Motor neuron (in vitro differentiated cells): ENCODE measurements around the gene SLC17A6. TPM values are rescaled to one million over a fixed set of nuclear protein-coding genes. Genes with fewer than 3 reads are reported as not detected.
A peak's percentile ranks its signal among the peaks of the same experiment; 100 is the strongest.

Experiments used
- ATAC-seq, 8 experiments: fragments of 200-7000 bp; cut with Tn5 transposase; replicated peaks in 6 of 8; 2 replicates each; pipeline ENCODE4 v1.8.0; 2021; ENCODE audit warnings: mild to moderate bottlenecking in 8 of 8, moderate library complexity in 8 of 8
- H3K27ac ChIP-seq, 2 donors: fragments of 250-450 bp; sonication (Bioruptor Pico); 2 replicates each; pipeline ENCODE4 v1.9.0; 2021; ENCODE audit warnings: antibody characterized with exemption in 2 of 2, mild to moderate bottlenecking in 2 of 2, moderate library complexity in 1 of 2
- H3K4me1 ChIP-seq, 2 donors: fragments of 250-450 bp; sonication (Bioruptor Pico); replicated peaks in 1 of 2; 2 replicates each; pipeline ENCODE4 v1.6.1; 2021; ENCODE audit warnings: antibody characterized with exemption in 2 of 2, mild to moderate bottlenecking in 2 of 2, moderate library complexity in 1 of 2
- H3K4me3 ChIP-seq, 5 donors: fragments of 250-450 bp; sonication (Bioruptor Pico); 2 replicates each; pipeline ENCODE4 v1.9.0; 2021; ENCODE audit warnings: antibody characterized with exemption in 5 of 5, mild to moderate bottlenecking in 5 of 5, moderate library complexity in 4 of 5
- WGBS, 10 experiments: fragments of 450-650 bp; shearing (Covaris generic); methylation state at CpG; one replicate each; pipeline ENCODE4 v1.0.0; 2022; 5-methylcytosine and 5-hydroxymethylcytosine counted together
- in situ Hi-C, 9 experiments: fragments of 400-800 bp; cut with MboI; loops; one replicate each; pipeline ENCODE4 v1.15.0; 2021; ENCODE audit warnings: low sequenced_read_pairs in 9 of 9, low pct_unique_long_range_greater_than_20kb in 2 of 9; ENCODE audit not compliant: unreplicated experiment in 9 of 9
- total RNA-seq, 8 experiments: library from RNA; unstranded; fragments of 300-600 nt; gene quantifications; 2 replicates each; pipeline versions ENCODE4 v1.2.3 to v1.2.4, GENCODE V29; 2022

Gene SLC17A6
- total RNA-seq, 8 experiments from 2014 or later: 0.21 to 2.0 (median 1.3) TPM; not detected in 3

GRCh38 chr11:22343032-22343324 lies 4.8 kb downstream of the SLC17A6 start:
- Histone ChIP-seq H3K4me1 (peaks cover 0 to 13% of the 10 kb centered on the region in 2 donors), H3K27ac (no peak overlapping the region), H3K4me3 (no peak overlapping the region)
- 0 to 20% (median 0%) methylated on average over 1 to 5 of the region's 6 CpGs; no CpG with 5 or more reads in 5 of the 10 experiments for WGBS, 10 experiments
- no peak for ATAC-seq
- in situ Hi-C loops: loop anchor here in 8 of 9 experiments (25.0 kb wide), 2 partner anchors 194 to 444 kb away; no protein-coding TSS in a partner anchor

GRCh38 chr11:22343371-22344032 lies 5.3 kb downstream of the SLC17A6 start:
- Histone ChIP-seq H3K27ac (no peak overlapping the region), H3K4me3 (no peak overlapping the region), H3K4me1 (peaks cover 0 to 18% of the 10 kb centered on the region in 2 donors)
- peak in 4 of 8 experiments; percentile 25 to 69 (median 62) for ATAC-seq
- in situ Hi-C loops: loop anchor here in 8 of 9 experiments (25.0 kb wide), 2 partner anchors 194 to 444 kb away; no protein-coding TSS in a partner anchor
- WGBS, 10 experiments: 0 to 21% (median 2%) methylated on average over 1 to 13 of the region's 34 CpGs; no CpG with 5 or more reads in 5 of the 10 experiments

GRCh38 chr11:22344081-22344480 lies 5.9 kb downstream of the SLC17A6 start:
- Histone ChIP-seq H3K4me1 (peaks cover under 1 to 24% of the 10 kb centered on the region in 2 donors), H3K4me3 (no peak overlapping the region), H3K27ac (no peak overlapping the region)
- WGBS, 10 experiments: 0 to 43% (median 36%) methylated on average over 1 to 3 of the region's 3 CpGs; no CpG with 5 or more reads in 3 of the 10 experiments
- in situ Hi-C loops: loop anchor here in 8 of 9 experiments (25.0 kb wide), 2 partner anchors 193 to 443 kb away; no protein-coding TSS in a partner anchor
- no peak for ATAC-seq

GRCh38 chr11:22346282-22346681 lies 8.1 kb downstream of the SLC17A6 start:
- Histone ChIP-seq H3K4me1 (peaks cover 9 to 38% of the 10 kb centered on the region in 2 donors), H3K4me3 (no peak overlapping the region), H3K27ac (no peak overlapping the region)
- no peak for ATAC-seq
- in situ Hi-C loops: loop anchor here in 8 of 9 experiments (25.0 kb wide), 2 partner anchors 191 to 441 kb away; no protein-coding TSS in a partner anchor

GRCh38 chr11:22347857-22348487 lies 9.8 kb downstream of the SLC17A6 start:
- no peak overlapping the region for H3K4me3 ChIP-seq
- ATAC-seq: no peak
- in situ Hi-C loops: loop anchor here in 8 of 9 experiments (25.0 kb wide), 2 partner anchors 189 to 439 kb away; no protein-coding TSS in a partner anchor
- peaks cover 9 to 51% of the 10 kb centered on the region in 2 donors for H3K4me1 ChIP-seq
- no peak overlapping the region for H3K27ac ChIP-seq
- 0 to 100% (median 90%) methylated on average over 1 to 4 of the region's 4 CpGs; no CpG with 5 or more reads in 1 of the 10 experiments for WGBS, 10 experiments

GRCh38 chr11:22349491-22349890 lies 11.3 kb downstream of the SLC17A6 start:
- WGBS, 10 experiments: 0 to 100% (median 73%) methylated on average over 1 to 2 of the region's 2 CpGs; no CpG with 5 or more reads in 5 of the 10 experiments
- in situ Hi-C loops: loop anchor here in 8 of 9 experiments (25.0 kb wide), 2 partner anchors 188 to 438 kb away; no protein-coding TSS in a partner anchor
- peaks cover 9 to 51% of the 10 kb centered on the region in 2 donors for H3K4me1 ChIP-seq
- H3K27ac ChIP-seq: peak overlapping the region; percentile 37 to 76
- ATAC-seq: peak in 5 of 8 experiments; percentile 97 to 99 (median 97)
- H3K4me3 ChIP-seq: no peak overlapping the region

GRCh38 chr11:22359295-22359694 lies 21.1 kb downstream of the SLC17A6 start:
- H3K4me3 ChIP-seq: no peak overlapping the region
- no peak overlapping the region for H3K27ac ChIP-seq
- 0 to 100% (median 56%) methylated on average over 1 to 2 of the region's 2 CpGs for WGBS, 10 experiments
- no peak for ATAC-seq
- peaks cover 0 to 18% of the 10 kb centered on the region in 2 donors for H3K4me1 ChIP-seq
- in situ Hi-C loops: no loop called here

GRCh38 chr11:22371160-22371559 lies 33.0 kb downstream of the SLC17A6 start:
- in situ Hi-C loops: no loop called here
- ATAC-seq: peak in 5 of 8 experiments; percentile 31 to 78 (median 65)
- H3K4me3 ChIP-seq: no peak overlapping the region
- peaks cover 2 to 12% of the 10 kb centered on the region in 2 donors for H3K4me1 ChIP-seq
- H3K27ac ChIP-seq: no peak overlapping the region
- WGBS, 10 experiments: 0 to 50% (median 20%) methylated on average over 1 to 3 of the region's 3 CpGs; no CpG with 5 or more reads in 2 of the 10 experiments

- in situ Hi-C loops: no loop called here
- Histone ChIP-seq H3K4me1 (no peaks in the 10 kb centered on the region), H3K27ac (no peak overlapping the region), H3K4me3 (no peak overlapping the region)
- 20 to 100% (median 68%) methylated on average over 1 of the region's 1 CpG; no CpG with 5 or more reads in 6 of the 10 experiments for WGBS, 10 experiments
- ATAC-seq: no peak
These were observed 48.9 kb downstream of the SLC17A6 start for GRCh38 chr11:22387126-22387525.

GRCh38 chr11:22389526-22390282 lies 51.5 kb downstream of the SLC17A6 start:
- in situ Hi-C loops: no loop called here
- Histone ChIP-seq H3K4me3 (no peak overlapping the region), H3K27ac (no peak overlapping the region), H3K4me1 (no peaks in the 10 kb centered on the region)
- no peak for ATAC-seq
- WGBS, 10 experiments: 0 to 100% (median 75%) methylated on average over 1 to 5 of the region's 6 CpGs; no CpG with 5 or more reads in 1 of the 10 experiments

- H3K27ac ChIP-seq: no peak overlapping the region
- 3 to 86% (median 66%) methylated on average over 2 to 5 of the region's 5 CpGs; no CpG with 5 or more reads in 4 of the 10 experiments for WGBS, 10 experiments
- H3K4me3 ChIP-seq: no peak overlapping the region
- ATAC-seq: no peak
- in situ Hi-C loops: no loop called here
- no peaks in the 10 kb centered on the region for H3K4me1 ChIP-seq
These were observed 52.1 kb downstream of the SLC17A6 start for GRCh38 chr11:22390283-22390655.

GRCh38 chr11:22392561-22392960 lies 54.4 kb downstream of the SLC17A6 start:
- Histone ChIP-seq H3K4me1 (no peaks in the 10 kb centered on the region), H3K27ac (no peak overlapping the region), H3K4me3 (no peak overlapping the region)
- ATAC-seq: no peak
- in situ Hi-C loops: no loop called here

GRCh38 chr11:22405377-22405776 lies 67.2 kb downstream of the SLC17A6 start:
- Histone ChIP-seq H3K27ac (no peak overlapping the region), H3K4me1 (peaks cover 0 to 13% of the 10 kb centered on the region in 2 donors), H3K4me3 (no peak overlapping the region)
- in situ Hi-C loops: no loop called here
- WGBS, 10 experiments: 0 to 75% (median 35%) methylated on average over 1 to 3 of the region's 3 CpGs; no CpG with 5 or more reads in 1 of the 10 experiments
- ATAC-seq: no peak
